OCI-LY7 (cell line): ENCODE data around the gene RPS17.

Experiments used
- EZH2phosphoT487 ChIP-seq: fragments of 200-600 bp; sonication (generic); IDR thresholded peaks from 2 replicates; pipeline ENCODE4 v1.6.1; 2018; ENCODE audit warnings: low read depth, borderline replicate concordance, mild to moderate bottlenecking, mixed run types, antibody characterized with exemption, low read length, moderate library complexity, mixed read lengths
- TF ChIP-seq, protein P1 (sequence below): fragments of 200-600 bp; sonication (generic); conservative IDR thresholded peaks from 2 replicates; pipeline ENCODE4 v1.5.1; 2014; ENCODE audit warnings: mild to moderate bottlenecking, antibody characterized with exemption, low read length, moderate library complexity, mixed read lengths

DNA sequence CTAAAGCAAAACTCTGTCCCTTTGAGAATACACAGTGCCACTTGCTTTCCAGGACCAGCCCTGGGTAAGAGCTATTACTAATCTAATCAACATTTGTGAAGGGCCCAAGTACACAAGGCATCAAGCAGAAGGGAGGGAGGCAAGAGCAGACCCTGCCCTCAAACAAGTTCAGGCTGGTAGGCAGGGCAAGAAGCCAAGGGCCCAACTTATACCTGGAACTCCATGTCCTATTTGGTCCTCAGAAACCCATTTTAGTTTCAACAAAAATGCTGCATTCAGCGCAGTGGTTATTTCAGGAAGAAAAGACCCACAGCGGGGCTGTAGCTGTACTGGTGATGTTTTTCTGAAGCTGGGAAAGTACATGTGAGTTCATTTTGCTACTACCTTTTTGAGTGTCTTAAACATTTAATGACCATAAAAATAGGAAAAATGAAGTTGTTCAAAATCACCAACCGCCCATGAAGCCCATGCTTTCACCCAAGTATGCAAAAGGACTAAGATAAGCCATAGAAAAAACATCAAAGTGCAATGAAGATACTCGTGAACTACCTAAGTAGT is 2.8 kb downstream of the RPS17 start:
- TF ChIP-seq, protein P1, sequence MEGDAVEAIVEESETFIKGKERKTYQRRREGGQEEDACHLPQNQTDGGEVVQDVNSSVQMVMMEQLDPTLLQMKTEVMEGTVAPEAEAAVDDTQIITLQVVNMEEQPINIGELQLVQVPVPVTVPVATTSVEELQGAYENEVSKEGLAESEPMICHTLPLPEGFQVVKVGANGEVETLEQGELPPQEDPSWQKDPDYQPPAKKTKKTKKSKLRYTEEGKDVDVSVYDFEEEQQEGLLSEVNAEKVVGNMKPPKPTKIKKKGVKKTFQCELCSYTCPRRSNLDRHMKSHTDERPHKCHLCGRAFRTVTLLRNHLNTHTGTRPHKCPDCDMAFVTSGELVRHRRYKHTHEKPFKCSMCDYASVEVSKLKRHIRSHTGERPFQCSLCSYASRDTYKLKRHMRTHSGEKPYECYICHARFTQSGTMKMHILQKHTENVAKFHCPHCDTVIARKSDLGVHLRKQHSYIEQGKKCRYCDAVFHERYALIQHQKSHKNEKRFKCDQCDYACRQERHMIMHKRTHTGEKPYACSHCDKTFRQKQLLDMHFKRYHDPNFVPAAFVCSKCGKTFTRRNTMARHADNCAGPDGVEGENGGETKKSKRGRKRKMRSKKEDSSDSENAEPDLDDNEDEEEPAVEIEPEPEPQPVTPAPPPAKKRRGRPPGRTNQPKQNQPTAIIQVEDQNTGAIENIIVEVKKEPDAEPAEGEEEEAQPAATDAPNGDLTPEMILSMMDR = no peak
- TF ChIP-seq EZH2phosphoT487 = no peak
